Suprapubic skin (tissue), 4 donors: ENCODE results near the gene AMOTL2. TPM values are rescaled to one million over a fixed set of nuclear protein-coding genes. Genes with fewer than 3 reads are reported as not detected.

Experiments
- DNase-seq, 2 donors: peaks; one replicate each; pipeline ENCODE4 v3.0.0-alpha.2; 2019; ENCODE audit warnings: low spot score in 2 of 2
- H3K27ac ChIP-seq: fragments of 200-600 bp; sonication (generic); one replicate; pipeline ENCODE4 v1.5.1; 2019
- H3K27me3 ChIP-seq: fragments of 200-600 bp; sonication (generic); one replicate; pipeline ENCODE4 v1.5.1; 2019
- H3K36me3 ChIP-seq: fragments of 200-600 bp; sonication (generic); one replicate; pipeline ENCODE4 v1.5.1; 2019
- H3K4me1 ChIP-seq: fragments of 200-600 bp; sonication (generic); one replicate; pipeline ENCODE4 v1.5.1; 2019
- H3K4me3 ChIP-seq: fragments of 200-600 bp; sonication (generic); one replicate; pipeline ENCODE4 v1.5.1; 2019; ENCODE audit warnings: mild to moderate bottlenecking
- H3K9me3 ChIP-seq: fragments of 200-600 bp; sonication (generic); one replicate; pipeline ENCODE4 v1.5.1; 2019
- EP300 ChIP-seq: sonication (generic); formaldehyde crosslinking; IDR thresholded peaks from one replicate; pipeline ENCODE4 v1.6.1; 2017; ENCODE audit warnings: antibody characterized with exemption
- POLR2A ChIP-seq, 2 donors: fragments of 450-650 bp; IDR thresholded peaks; one replicate each; pipeline ENCODE4 v1.6.1; 2017; ENCODE audit warnings: antibody characterized with exemption in 2 of 2, mild to moderate bottlenecking in 2 of 2, moderate library complexity in 2 of 2
- POLR2AphosphoS5 ChIP-seq, 3 donors: sonication (generic); formaldehyde crosslinking; IDR thresholded peaks; one replicate each; pipeline ENCODE4 v1.6.1; 2017; ENCODE audit warnings: antibody characterized with exemption in 3 of 3
- WGBS: methylation state at CpG from one replicate; pipeline ENCODE4 v1.1.5; 2018; 5-methylcytosine and 5-hydroxymethylcytosine counted together
- total RNA-seq, 4 donors: library from RNA; depleted of rRNA; stranded (reverse); fragments of >200 nt; gene quantifications; one replicate each; pipeline ENCODE4 v1.1.0, GENCODE V29; 2016
- TF ChIP-seq, protein P1 (sequence below), 2 donors: fragments of 200-600 bp in 1 of 2; fragments of 450-650 bp in 1 of 2; sonication (generic) in 1 of 2; IDR thresholded peaks; one replicate each; pipeline ENCODE4 v1.5.1; 2016 to 2019; ENCODE audit warnings: antibody characterized with exemption in 2 of 2, mild to moderate bottlenecking in 1 of 2, moderate library complexity in 1 of 2

The AMOTL2 gene
- total RNA-seq, 4 donors from 2014 or later = 80.4 to 118 (median 95.8) TPM

GRCh38 chr3:134353831-134354611, 20.2 kb downstream of the AMOTL2 start:
- Histone ChIP-seq H3K4me1 (peaks cover 96% of the 10 kb centered on the region), H3K36me3 (peaks cover 38% of the 10 kb centered on the region), H3K4me3 (no peak overlapping the region), H3K9me3 (no peaks in the 10 kb centered on the region), H3K27me3 (no peaks in the 10 kb centered on the region), H3K27ac (peak overlapping the region; percentile 22)
- no peak for DNase-seq
- WGBS = 48% methylated on average over 6 of the region's 7 CpGs
- TF ChIP-seq POLR2AphosphoS5 (IDR thresholded peaks at IDR 0.05) (no peak), POLR2A (IDR thresholded peaks at IDR 0.05) (no peak), EP300 (no peak)
- TF ChIP-seq, protein P1, sequence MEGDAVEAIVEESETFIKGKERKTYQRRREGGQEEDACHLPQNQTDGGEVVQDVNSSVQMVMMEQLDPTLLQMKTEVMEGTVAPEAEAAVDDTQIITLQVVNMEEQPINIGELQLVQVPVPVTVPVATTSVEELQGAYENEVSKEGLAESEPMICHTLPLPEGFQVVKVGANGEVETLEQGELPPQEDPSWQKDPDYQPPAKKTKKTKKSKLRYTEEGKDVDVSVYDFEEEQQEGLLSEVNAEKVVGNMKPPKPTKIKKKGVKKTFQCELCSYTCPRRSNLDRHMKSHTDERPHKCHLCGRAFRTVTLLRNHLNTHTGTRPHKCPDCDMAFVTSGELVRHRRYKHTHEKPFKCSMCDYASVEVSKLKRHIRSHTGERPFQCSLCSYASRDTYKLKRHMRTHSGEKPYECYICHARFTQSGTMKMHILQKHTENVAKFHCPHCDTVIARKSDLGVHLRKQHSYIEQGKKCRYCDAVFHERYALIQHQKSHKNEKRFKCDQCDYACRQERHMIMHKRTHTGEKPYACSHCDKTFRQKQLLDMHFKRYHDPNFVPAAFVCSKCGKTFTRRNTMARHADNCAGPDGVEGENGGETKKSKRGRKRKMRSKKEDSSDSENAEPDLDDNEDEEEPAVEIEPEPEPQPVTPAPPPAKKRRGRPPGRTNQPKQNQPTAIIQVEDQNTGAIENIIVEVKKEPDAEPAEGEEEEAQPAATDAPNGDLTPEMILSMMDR (IDR thresholded peaks at IDR 0.05) = no peak

GRCh38 chr3:134353171-134353825, 20.9 kb downstream of the AMOTL2 start:
- DNase-seq = no peak
- Histone ChIP-seq H3K9me3 (no peaks in the 10 kb centered on the region), H3K27me3 (no peaks in the 10 kb centered on the region), H3K27ac (no peak overlapping the region), H3K4me3 (no peak overlapping the region), H3K36me3 (peaks cover 31% of the 10 kb centered on the region), H3K4me1 (peaks cover 96% of the 10 kb centered on the region)
- 55% methylated on average over 7 of the region's 8 CpGs for WGBS
- no peak for TF ChIP-seq EP300

- H3K27ac ChIP-seq = peak overlapping the region; percentile 75
- H3K27me3 ChIP-seq = no peaks in the 10 kb centered on the region
- 48% methylated on average over 2 of the region's 4 CpGs for WGBS
- H3K4me3 ChIP-seq = no peak overlapping the region
- TF ChIP-seq POLR2A (IDR thresholded peaks at IDR 0.05) (no peak), POLR2AphosphoS5 (IDR thresholded peaks at IDR 0.05) (peak in 1 of 3 donors; percentile 7), EP300 (no peak)
- TF ChIP-seq, protein P1 (IDR thresholded peaks at IDR 0.05) = no peak
- H3K4me1 ChIP-seq = peaks cover 90% of the 10 kb centered on the region
- no peaks in the 10 kb centered on the region for H3K9me3 ChIP-seq
- H3K36me3 ChIP-seq = peaks cover 27% of the 10 kb centered on the region
- DNase-seq = no peak
Measured at GRCh38 chr3:134352031-134352671, 22.1 kb downstream of the AMOTL2 start.

GRCh38 chr3:134351427-134351826, 22.8 kb downstream of the AMOTL2 start:
- WGBS = 59% methylated on average over 5 of the region's 5 CpGs

DNA sequence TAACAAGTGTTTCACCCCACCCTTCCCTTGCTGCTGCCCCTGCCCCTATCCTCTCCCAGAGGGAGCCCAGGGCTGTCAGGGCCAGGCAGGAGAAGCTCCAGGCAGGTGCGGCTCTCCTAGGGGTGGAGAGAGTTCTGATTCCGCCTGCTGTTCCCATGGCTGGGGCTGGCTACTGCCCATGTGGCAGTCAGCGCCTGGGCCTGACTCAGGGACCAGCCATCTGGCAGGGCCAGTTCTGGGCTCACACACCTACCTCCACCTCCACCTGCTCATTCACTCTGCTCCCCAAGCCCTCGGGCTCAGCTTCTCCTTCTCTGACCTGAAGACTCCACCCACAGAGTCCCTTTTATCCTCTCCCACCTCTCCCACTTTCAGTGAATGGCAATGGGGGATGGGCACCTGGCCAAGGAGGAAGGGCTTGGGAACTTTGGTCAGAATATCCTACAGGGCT, 23.4 kb downstream of the AMOTL2 start:
- WGBS = 45% methylated on average over 2 of the region's 4 CpGs
- DNase-seq = no peak
- peaks cover 16% of the 10 kb centered on the region for H3K36me3 ChIP-seq

More at GRCh38 chr3:134351427-134351826, 22.8 kb downstream of the AMOTL2 start:
- Histone ChIP-seq H3K9me3 (no peaks in the 10 kb centered on the region), H3K36me3 (peaks cover 19% of the 10 kb centered on the region), H3K4me3 (no peak overlapping the region), H3K27me3 (no peaks in the 10 kb centered on the region), H3K27ac (peak overlapping the region; percentile 75), H3K4me1 (peaks cover 83% of the 10 kb centered on the region)
- TF ChIP-seq EP300 (no peak), POLR2A (IDR thresholded peaks at IDR 0.05) (no peak), POLR2AphosphoS5 (IDR thresholded peaks at IDR 0.05) (no peak)
- TF ChIP-seq, protein P1 (IDR thresholded peaks at IDR 0.05) = no peak
- no peak for DNase-seq

More for the DNA sequence above, 23.4 kb downstream of the AMOTL2 start:
- no peaks in the 10 kb centered on the region for H3K9me3 ChIP-seq
- peaks cover 79% of the 10 kb centered on the region for H3K4me1 ChIP-seq
- TF ChIP-seq POLR2A (IDR thresholded peaks at IDR 0.05) (no peak), POLR2AphosphoS5 (IDR thresholded peaks at IDR 0.05) (no peak), EP300 (no peak)
- TF ChIP-seq, protein P1 (IDR thresholded peaks at IDR 0.05) = no peak
- H3K27ac ChIP-seq = peak overlapping the region; percentile 75
- no peaks in the 10 kb centered on the region for H3K27me3 ChIP-seq
- H3K4me3 ChIP-seq = no peak overlapping the region
